HG02642 (cell line): ENCODE measurements around the gene NOD2.

Experiments used
- ATAC-seq: cut with Tn5 transposase; IDR thresholded peaks from one replicate; pipeline ENCODE4 v1.9.1; 2021; ENCODE audit warnings: mild to moderate bottlenecking; ENCODE audit not compliant: unreplicated experiment, poor library complexity

Gene NOD2

GRCh38 chr16:50711862-50712559 lies 18.6 kb downstream of the NOD2 start:
- ATAC-seq = no peak

DNA sequence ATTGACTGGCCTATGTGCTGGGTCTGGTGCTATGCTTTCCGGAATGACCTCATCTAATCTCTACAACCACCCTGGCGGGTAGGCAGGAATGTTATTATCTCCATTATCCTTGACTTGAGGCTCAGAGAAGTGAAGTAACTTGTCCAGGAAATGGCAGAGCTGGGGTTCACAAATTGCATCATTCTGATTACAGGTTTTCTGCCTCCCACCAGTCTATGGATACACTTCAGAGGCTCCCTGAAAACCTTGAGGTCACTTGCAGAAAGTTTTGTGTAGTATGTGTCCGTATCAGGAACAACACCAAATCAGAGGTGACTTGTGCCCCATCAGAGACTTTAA lies 19.1 kb downstream of the NOD2 start:
- ATAC-seq = no peak

GRCh38 chr16:50712956-50713355 lies 19.6 kb downstream of the NOD2 start:
- ATAC-seq = no peak

DNA sequence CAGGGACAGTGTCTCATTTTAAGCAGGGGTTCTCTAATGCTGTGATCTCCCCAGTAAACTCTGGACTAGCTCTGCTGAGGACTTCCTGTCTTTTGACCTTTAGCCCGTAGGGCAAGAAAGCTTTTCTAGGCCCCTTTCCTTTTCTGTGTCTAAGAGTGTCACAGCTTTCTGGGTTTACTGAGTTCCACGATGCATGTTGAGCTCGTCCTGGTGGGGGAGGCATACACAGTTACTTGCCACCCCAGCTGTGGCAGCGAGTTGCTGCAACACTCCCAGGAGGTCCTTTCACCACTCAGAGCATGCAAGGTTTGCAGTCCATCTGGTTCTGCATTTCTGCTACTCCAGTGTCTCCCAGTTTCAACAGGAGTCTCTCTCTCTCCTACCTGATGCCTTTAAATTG lies 23.7 kb downstream of the NOD2 start:
- no peak for ATAC-seq

DNA sequence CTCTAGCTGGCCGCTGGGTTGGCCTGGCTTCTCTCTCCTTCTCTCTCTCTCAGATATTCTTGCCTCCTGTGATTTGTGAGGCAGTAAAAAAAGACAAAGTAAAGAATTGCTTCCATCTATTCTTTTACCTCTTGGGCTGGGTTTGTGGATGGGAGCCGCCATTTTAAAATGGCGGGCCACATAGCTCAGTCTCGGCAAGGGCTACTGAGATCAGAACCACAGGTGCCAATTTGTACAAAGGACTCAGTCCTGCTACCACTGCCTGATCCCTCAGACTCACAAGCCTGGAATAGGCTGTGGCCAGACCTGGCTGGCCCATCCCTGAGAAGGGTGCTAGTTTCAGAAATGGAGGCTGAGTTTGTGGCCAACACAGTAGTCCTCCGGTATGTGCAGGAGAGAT lies 24.1 kb downstream of the NOD2 start:
- no peak for ATAC-seq

GRCh38 chr16:50718061-50718760 lies 24.8 kb downstream of the NOD2 start:
- ATAC-seq = no peak

DNA sequence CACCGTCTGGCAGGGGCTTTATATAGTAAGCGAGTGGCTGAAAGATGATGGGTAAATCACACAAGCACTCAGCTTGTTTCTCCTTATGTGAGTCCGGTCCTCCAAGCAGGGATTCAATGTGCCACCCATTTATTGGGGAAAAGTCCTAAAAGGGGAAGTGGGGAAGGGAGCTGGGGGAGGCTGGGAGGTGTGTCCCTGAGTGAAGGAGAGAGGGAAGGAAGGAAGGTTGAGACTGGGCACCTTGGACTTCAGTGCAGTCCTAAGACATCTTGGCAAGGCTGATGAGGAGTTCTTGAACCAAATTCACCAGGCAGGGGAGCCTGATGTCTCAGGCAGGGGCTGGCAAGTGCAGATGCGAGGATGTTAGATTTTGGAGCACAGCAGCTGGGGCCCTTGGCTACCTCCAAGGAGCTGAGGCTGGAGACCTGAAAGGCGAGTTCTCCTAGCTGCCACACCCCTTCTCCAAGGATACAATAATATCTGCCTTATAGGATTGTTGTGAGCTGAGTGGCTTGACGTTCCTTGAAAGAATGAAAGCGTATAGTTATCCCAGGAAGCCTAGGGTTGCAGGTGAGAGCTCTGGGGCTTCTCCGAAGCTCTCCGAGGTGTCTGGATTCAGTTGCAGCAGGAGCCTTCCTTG lies 25.5 kb downstream of the NOD2 start:
- ATAC-seq = no peak

GRCh38 chr16:50719401-50720337 lies 26.3 kb downstream of the NOD2 start:
- ATAC-seq = no peak

DNA sequence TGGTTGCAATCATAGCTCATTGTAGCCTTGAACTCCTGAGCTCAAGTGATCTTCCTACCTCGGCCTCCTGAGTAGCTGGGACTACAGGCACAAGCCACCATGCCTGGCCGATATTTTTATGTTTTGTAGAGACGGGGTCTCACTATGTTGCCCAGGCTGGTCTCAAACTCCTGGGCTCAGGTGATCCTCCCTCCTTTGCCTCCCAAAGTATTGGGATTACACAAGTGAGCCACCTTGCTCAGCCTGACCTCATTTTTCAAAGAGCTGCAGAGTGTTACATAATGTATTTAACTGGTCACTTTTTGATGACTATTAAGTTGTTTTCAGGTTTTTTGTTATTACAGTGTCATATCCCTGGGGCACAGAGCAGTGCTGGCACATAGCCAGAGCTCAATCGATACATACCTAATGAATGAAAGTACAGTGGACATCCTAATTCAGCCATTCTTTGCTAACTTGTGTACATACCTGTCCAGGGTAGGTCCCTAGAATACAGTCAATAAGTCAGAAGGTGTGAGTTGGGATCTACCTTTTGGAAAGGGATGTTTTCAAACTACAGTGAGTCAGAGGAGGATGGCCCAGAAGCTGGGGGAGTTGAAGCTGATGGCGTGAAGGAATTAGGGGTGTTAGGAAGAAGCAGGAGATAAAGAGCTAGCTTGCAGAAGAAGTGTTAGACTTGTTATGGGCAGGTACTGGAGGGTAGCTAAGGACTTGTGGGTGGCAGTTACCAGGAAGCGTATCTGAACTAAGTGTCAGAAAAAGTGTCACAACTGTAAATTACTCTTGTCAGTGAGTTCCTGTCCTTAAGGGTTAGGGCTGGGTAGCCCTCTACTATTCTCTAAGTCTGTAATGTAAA lies 28.4 kb downstream of the NOD2 start:
- ATAC-seq = no peak

DNA sequence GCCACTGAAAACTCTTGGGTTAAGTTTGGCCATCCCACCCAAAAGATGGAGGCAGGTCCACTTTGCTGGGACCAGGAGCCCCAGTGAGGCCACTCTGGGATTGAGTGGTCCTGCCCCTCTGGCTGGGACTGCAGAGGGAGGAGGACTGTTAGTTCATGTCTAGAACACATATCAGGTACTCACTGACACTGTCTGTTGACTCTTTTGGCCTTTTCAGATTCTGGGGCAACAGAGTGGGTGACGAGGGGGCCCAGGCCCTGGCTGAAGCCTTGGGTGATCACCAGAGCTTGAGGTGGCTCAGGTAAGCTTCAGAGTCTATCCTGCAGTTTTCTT lies 29.0 kb downstream of the NOD2 start:
- no peak for ATAC-seq

DNA sequence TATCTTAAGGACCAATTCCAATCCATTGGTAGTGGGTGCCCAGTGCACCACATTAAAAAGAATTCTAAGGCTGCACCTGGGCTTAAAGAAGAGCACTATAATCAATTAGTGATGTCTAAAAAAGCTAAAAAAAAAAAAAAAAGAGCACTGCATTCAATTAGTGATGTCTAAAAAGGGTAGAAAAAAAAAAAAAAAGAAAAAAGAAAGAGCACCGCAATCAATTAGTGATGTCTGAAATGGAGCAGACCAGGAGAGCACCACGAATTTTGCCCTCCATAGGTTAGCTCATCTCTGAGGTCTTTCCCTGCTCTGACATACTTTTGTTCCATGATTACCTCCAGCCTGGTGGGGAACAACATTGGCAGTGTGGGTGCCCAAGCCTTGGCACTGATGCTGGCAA lies 29.6 kb downstream of the NOD2 start:
- no peak for ATAC-seq

DNA sequence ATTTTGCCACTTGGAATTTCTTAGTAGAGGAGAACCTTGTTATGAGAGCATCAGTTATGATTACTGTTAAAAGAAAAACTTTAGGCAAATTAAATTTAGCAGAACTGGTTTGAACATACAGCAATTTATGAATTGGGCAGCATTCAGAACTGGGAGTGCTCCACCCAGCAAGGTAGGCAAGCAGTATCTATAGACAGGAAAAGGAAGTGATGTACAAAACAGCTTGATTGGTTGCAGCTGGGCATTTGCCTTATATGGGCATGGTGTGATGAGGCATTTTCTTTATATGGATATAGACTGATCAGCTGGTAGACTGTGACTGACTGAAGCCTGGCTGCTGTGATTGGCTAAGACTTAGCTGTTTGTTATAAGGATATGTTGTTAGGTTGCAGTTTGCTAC lies 30.9 kb downstream of the NOD2 start:
- ATAC-seq = no peak

DNA sequence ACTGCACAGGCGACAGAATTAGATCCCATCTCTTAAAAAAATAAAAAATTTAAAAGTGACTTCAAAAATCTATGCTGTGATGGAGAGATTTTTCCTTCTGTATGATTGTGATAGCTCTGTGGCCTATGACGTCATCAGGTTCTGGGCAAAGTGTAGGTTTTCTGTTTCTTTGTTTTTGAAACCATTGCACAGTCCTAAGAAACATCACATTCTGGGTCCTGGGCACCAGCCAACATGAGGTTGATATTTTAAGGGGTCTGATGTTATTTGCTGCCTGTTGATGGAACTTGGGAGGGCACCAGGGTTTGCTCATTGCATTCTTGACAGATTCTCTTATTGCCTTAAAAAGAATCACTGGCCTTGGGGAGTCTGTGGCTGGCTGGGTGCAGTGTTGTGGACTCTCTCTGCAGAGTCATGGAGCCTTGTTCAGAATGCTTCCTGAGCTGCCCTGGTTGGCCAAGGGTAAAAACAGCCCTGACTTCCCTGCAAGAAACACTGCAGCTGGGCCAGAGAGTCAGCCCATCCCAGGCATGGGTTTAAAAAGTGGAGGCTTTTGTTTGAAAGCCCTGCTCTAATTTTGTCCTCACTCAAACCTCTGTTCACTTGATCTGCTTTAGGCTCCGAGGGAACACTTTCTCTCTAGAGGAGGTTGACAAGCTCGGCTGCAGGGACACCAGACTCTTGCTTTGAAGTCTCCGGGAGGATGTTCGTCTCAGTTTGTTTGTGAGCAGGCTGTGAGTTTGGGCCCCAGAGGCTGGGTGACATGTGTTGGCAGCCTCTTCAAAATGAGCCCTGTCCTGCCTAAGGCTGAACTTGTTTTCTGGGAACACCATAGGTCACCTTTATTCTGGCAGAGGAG lies 38.0 kb downstream of the NOD2 start:
- no peak for ATAC-seq

GRCh38 chr16:50731989-50732832 lies 38.8 kb downstream of the NOD2 start:
- ATAC-seq = no peak

DNA sequence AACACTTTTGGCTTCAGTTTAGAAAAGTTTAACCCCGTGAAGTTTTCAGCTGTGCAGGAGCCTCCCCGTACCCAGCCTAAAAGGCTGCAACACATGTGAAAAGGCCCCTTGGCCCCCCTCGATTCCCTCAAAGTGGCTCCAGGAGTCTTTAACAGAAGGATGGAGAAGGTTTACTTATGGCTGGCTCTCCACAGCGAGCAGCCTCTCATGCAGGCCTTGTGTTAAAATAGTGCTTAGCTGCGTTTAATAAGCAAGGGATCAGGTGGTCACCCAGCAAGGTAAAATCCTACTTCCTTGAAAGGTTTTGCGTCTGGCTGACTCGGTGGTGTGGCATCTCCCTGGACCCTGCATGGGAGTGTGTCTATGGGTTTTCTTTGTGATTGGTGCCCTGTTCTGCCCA lies 40.1 kb downstream of the NOD2 start:
- ATAC-seq = no peak

- ATAC-seq = peak; percentile 46
These were observed 42.3 kb downstream of the NOD2 start for GRCh38 chr16:50735629-50736122.

DNA sequence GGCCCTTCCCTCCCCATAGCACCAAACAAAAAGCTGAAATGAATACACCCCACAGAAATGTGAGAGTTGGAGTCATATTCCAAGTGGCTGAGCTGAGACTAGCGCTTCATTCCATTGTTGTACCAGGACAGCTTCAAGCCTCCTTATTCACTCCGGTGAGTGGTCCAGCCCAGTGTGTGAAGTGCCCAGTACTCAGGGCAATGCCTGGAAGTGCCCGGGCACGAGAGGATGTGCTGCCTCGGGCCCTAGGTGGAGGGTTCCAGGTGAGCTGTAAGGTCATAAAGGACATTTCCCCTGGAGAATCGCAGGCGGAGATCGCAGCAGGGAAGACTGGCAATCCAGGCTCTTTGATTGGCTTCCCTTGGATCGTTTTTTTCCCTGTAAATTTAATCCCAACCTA lies 43.0 kb downstream of the NOD2 start:
- no peak for ATAC-seq

DNA sequence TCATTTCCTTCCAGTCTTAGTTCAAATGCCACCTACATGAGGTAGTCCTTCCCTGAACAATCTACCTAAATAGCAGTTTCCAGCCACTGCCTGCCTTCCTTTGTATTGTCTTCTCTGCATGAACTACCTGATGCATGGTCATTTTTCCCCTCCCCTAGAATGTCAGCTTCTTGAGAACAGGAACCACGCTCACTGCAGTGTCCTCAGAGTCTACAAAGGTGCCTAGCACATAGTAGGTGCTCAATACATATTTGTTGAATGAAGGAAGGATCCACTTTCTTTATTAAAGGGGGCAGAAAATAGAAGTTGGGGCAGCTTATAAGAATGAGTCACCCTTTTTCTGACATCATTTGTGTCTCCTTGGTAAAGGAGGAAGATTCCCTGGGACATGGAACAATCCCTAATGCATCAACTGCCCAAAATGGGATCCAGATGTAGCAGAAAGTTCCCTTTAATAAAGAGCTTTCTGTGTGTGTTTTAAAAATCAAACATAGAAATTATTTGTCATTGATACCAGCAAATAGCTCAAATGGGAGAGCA lies 44.1 kb downstream of the NOD2 start:
- ATAC-seq = no peak
